ENCODE results near the gene RNF5. TPM values are rescaled to one million over a fixed set of nuclear protein-coding genes. Genes with fewer than 3 reads are reported as not detected.
A peak's percentile ranks its signal among the peaks of the same experiment; 100 is the strongest.
"Not testable (repeated sequence)": the region's sequence is repeated elsewhere in the genome, so short reads cannot be mapped to it uniquely, and the experiment has no call there.

The RNF5 gene
- total and polyA plus RNA-seq, 2 experiments from 2014 or later, result 48.1 to 58.8 TPM

- no peaks in the 10 kb centered on the region for H4K20me1 ChIP-seq (ENCODE audit: insufficient read depth)
- H3K9me3 ChIP-seq (ENCODE audit: low read depth), result no peaks in the 10 kb centered on the region
- no peaks in the 10 kb centered on the region for H3K9me2 ChIP-seq (ENCODE audit: insufficient read depth)
- 82 to 86% methylated on average over 12 of the region's 12 CpGs for WGBS, 2 experiments (ENCODE audit: low coverage in 1 of 2, low lambda C conversion rate in 2 of 2, missing lambda C conversion rate in 2 of 2)
- H3K27me3 ChIP-seq (replicated peaks; ENCODE audit: insufficient read depth), result no peaks in the 10 kb centered on the region
- H3K36me3 ChIP-seq (ENCODE audit: low read depth), result peaks cover 5% of the 10 kb centered on the region; the same call in 1 of the 2 replicates
- H3K79me2 ChIP-seq (ENCODE audit: insufficient read depth), result peaks cover 50% of the 10 kb centered on the region
- peaks cover 11% of the 10 kb centered on the region for H3K4me1 ChIP-seq (ENCODE audit: insufficient read depth)
- no peak for DNase-seq
- no peak overlapping the region for H3K4me2 ChIP-seq (ENCODE audit: unreplicated experiment)
- peaks cover 20% of the 10 kb centered on the region; the same call in 1 of the 2 replicates for H3F3A ChIP-seq (ENCODE audit: insufficient read depth)
- TF ChIP-seq EZH2phosphoT487 (IDR thresholded peaks at IDR 0.05; ENCODE audit: insufficient read depth, low read depth) (no peak), EZH2 (IDR thresholded peaks at IDR 0.05; ENCODE audit: insufficient read depth, poor library complexity, severe bottlenecking) (no peak)
- H3K27ac ChIP-seq, result peak overlapping the region; percentile 81; the same call in 1 of the 2 replicates
- no peak overlapping the region for H3K9ac ChIP-seq
- in situ Hi-C loops (cut with MboI), result no loop called here
- H2AFZ ChIP-seq, result no peak overlapping the region
- H3K4me3 ChIP-seq, result no peak overlapping the region
These were observed 9.0 kb downstream of the RNF5 start for GRCh38 chr6:32187009-32187709.

- H3K9ac ChIP-seq, result peak overlapping the region; percentile 96
- H2AFZ ChIP-seq; H4K20me1 ChIP-seq (ENCODE audit: insufficient read depth); H3K9me3 ChIP-seq (ENCODE audit: low read depth); DNase-seq; H3K9me2 ChIP-seq (ENCODE audit: insufficient read depth); H3K36me3 ChIP-seq (ENCODE audit: low read depth); in situ Hi-C loops (cut with MboI); H3K27me3 ChIP-seq (replicated peaks; ENCODE audit: insufficient read depth): not testable (repeated sequence)
- peaks cover 18% of the 10 kb centered on the region for H3K4me1 ChIP-seq (ENCODE audit: insufficient read depth)
- peak overlapping the region; percentile 94 for H3K4me2 ChIP-seq (ENCODE audit: unreplicated experiment)
- H3K79me2 ChIP-seq (ENCODE audit: insufficient read depth), result peaks cover 50% of the 10 kb centered on the region
- peaks cover 20% of the 10 kb centered on the region; the same call in 1 of the 2 replicates for H3F3A ChIP-seq (ENCODE audit: insufficient read depth)
- WGBS, 2 experiments (ENCODE audit: low coverage in 1 of 2, low lambda C conversion rate in 2 of 2, missing lambda C conversion rate in 2 of 2), result 65 to 69% methylated on average over 18 of the region's 18 CpGs
- H3K4me3 ChIP-seq, result peak overlapping the region; percentile 96
- peak overlapping the region; percentile 77 for H3K27ac ChIP-seq
These were observed 9.6 kb downstream of the RNF5 start for GRCh38 chr6:32187725-32188380.

- Histone ChIP-seq H3K79me2 (ENCODE audit: insufficient read depth) (peaks cover 50% of the 10 kb centered on the region), H3K4me3 (peak overlapping the region; percentile 96), H2AFZ (no peak overlapping the region), H4K20me1 (ENCODE audit: insufficient read depth) (no peaks in the 10 kb centered on the region), H3K27ac (peak overlapping the region; percentile 77), H3K9me3 (ENCODE audit: low read depth) (no peaks in the 10 kb centered on the region), H3K4me1 (ENCODE audit: insufficient read depth) (peaks cover 19% of the 10 kb centered on the region), H3F3A (ENCODE audit: insufficient read depth) (peaks cover 20% of the 10 kb centered on the region; the same call in 1 of the 2 replicates), H3K4me2 (ENCODE audit: unreplicated experiment) (peak overlapping the region; percentile 94), H3K9me2 (ENCODE audit: insufficient read depth) (no peaks in the 10 kb centered on the region), H3K27me3 (replicated peaks; ENCODE audit: insufficient read depth) (no peaks in the 10 kb centered on the region), H3K9ac (peak overlapping the region; percentile 96), H3K36me3 (ENCODE audit: low read depth) (peaks cover 5% of the 10 kb centered on the region; the same call in 1 of the 2 replicates)
- DNase-seq, result peak; percentile 54
- in situ Hi-C loops (cut with MboI), result no loop called here
- 3 to 4% methylated on average over 11 to 13 of the region's 13 CpGs for WGBS, 2 experiments (ENCODE audit: low coverage in 1 of 2, low lambda C conversion rate in 2 of 2, missing lambda C conversion rate in 2 of 2)
- TF ChIP-seq EZH2 (IDR thresholded peaks at IDR 0.05; ENCODE audit: insufficient read depth, poor library complexity, severe bottlenecking), result no peak
- TF ChIP-seq EZH2phosphoT487 (IDR thresholded peaks at IDR 0.05; ENCODE audit: insufficient read depth, low read depth), result no peak
These were observed 10.3 kb downstream of the RNF5 start for GRCh38 chr6:32188381-32189068.

GRCh38 chr6:32189069-32189741, 11.0 kb downstream of the RNF5 start:
- H3K9me2 ChIP-seq (ENCODE audit: insufficient read depth), result no peaks in the 10 kb centered on the region
- TF ChIP-seq EZH2phosphoT487 (IDR thresholded peaks at IDR 0.05; ENCODE audit: insufficient read depth, low read depth) (no peak), EZH2 (IDR thresholded peaks at IDR 0.05; ENCODE audit: insufficient read depth, poor library complexity, severe bottlenecking) (no peak)
- H3K4me1 ChIP-seq (ENCODE audit: insufficient read depth), result peaks cover 19% of the 10 kb centered on the region
- peak overlapping the region; percentile 96 for H3K9ac ChIP-seq
- H3K27ac ChIP-seq, result peak overlapping the region; percentile 77
- no peaks in the 10 kb centered on the region for H4K20me1 ChIP-seq (ENCODE audit: insufficient read depth)
- in situ Hi-C loops (cut with MboI), result no loop called here
- 0 to 1% methylated on average over 6 to 10 of the region's 10 CpGs for WGBS, 2 experiments (ENCODE audit: low coverage in 1 of 2, low lambda C conversion rate in 2 of 2, missing lambda C conversion rate in 2 of 2)
- H3K4me2 ChIP-seq (ENCODE audit: unreplicated experiment), result peak overlapping the region; percentile 94
- no peaks in the 10 kb centered on the region for H3K9me3 ChIP-seq (ENCODE audit: low read depth)
- H3F3A ChIP-seq (ENCODE audit: insufficient read depth), result peaks cover 22% of the 10 kb centered on the region; the same call in 1 of the 2 replicates
- H3K36me3 ChIP-seq (ENCODE audit: low read depth), result peaks cover 5% of the 10 kb centered on the region; the same call in 1 of the 2 replicates
- peaks cover 49% of the 10 kb centered on the region for H3K79me2 ChIP-seq (ENCODE audit: insufficient read depth)
- H3K27me3 ChIP-seq (replicated peaks; ENCODE audit: insufficient read depth), result no peaks in the 10 kb centered on the region
- H3K4me3 ChIP-seq, result peak overlapping the region; percentile 96
- DNase-seq, result peak; percentile 46
- no peak overlapping the region for H2AFZ ChIP-seq
